GM21390 (cell line): ENCODE measurements around the gene SLC6A1.
"Not testable (repeated sequence)": the region's sequence is repeated elsewhere in the genome, so short reads cannot be mapped to it uniquely, and the experiment has no call there.

ENCODE experiments used
- ATAC-seq: cut with Tn5 transposase; IDR thresholded peaks from one replicate; pipeline ENCODE4 v1.9.1; 2021; ENCODE audit not compliant: unreplicated experiment

Gene SLC6A1

DNA sequence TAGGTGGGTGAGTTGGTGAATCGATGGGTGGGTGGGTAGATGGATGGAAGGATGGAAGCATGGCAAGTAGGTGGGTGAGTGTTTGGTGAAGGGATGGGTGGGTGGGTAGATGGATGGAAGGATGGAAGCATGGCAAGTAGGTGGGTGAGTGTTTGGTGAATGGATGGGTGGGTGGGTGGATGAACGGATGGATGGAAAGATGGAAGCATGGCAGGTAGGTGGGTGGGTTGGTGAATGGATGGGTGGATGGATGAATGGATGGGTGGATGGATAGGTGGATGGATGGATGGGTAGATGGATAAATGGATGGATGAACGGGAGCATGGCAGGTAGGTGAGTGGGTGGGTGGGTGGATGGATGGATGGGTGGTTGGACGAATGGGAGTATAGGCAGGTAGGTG, 65.1 kb downstream of the SLC6A1 start:
- ATAC-seq: no peak

DNA sequence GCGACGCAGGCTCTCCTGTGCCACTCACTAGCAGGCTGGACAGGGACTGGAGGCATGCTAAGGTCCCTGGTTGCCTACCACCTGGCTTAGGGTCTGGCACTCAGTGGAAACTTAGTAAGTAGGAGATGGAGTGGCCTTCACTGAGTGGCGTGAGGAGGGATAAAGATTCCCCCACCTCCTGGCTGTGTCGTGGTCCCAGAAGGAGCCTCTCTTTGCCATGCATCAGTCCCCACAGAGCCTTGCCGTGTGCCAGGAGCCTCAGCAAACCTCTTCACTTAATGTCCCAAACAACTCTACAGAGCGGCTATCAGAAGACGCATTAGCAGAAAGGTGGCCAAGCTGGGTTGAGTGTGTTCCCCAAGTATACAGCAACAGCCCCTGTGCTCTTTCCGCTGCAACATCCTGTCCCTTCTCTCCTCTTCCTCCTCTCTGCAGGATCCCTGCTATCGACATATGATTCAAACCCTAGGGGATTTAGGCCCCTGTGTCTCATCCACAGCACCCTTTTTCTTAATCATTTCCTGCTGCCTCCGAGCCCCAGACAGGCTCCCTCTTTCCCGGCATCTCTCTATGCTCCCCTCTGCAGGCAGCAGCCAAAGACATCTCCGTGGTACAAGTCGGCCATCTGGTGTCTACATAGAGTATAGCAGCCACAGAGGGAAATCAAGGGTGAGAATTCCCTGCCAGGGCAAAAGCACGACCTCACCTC, 66.7 kb downstream of the SLC6A1 start:
- ATAC-seq: no peak

DNA sequence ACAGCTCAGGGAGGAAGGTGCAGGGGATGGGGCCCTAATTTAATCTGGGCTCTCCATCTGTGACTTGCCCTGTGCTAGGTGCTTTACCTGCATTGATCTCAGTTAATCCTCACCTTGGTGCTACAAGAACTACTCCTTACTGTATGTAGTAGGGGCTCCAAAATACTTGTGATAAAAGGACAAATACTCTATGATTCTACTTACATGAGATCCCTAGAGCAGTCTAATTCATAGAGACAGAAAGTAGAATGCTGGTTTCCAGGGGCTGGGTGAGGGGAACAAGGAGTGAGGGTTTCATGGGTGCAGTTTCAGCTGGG, 67.2 kb downstream of the SLC6A1 start:
- ATAC-seq: no peak

DNA sequence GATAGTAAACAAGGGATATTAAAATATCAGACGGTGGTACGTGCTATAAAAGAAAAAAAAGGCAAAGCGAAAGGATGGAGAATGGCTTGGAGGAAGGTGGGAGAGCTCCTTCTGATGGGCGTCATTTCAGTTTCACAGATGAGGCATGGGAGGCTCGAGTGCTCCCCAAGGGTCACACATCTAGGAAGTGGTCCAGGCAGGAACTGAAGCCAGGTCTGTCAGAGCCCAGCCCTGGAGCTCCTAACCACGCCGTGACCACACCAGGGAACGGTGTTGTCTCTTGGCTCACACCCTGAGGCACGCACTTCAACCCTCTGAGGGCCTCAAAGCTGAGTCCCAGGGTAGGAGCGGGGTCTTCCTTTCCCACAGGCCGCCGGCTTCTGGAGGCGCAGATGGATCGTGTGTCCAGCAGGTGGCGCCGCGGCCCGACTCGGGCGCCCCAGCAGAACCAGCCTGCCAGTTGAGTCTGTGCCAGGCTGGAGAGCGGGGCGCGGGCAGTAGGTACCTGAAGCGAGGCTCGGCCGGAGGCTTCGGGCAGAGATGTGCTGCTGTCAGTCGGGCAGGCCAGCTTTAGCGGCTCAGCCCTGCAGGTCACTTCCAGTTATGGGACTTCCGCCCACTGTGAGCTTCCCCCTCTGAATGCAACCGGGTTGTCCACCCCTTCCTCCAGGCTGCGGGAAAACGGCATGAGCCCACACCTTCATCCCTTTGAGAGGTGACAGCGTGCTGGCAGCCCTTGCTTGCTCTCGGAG, 68.1 kb downstream of the SLC6A1 start:
- no peak for ATAC-seq

DNA sequence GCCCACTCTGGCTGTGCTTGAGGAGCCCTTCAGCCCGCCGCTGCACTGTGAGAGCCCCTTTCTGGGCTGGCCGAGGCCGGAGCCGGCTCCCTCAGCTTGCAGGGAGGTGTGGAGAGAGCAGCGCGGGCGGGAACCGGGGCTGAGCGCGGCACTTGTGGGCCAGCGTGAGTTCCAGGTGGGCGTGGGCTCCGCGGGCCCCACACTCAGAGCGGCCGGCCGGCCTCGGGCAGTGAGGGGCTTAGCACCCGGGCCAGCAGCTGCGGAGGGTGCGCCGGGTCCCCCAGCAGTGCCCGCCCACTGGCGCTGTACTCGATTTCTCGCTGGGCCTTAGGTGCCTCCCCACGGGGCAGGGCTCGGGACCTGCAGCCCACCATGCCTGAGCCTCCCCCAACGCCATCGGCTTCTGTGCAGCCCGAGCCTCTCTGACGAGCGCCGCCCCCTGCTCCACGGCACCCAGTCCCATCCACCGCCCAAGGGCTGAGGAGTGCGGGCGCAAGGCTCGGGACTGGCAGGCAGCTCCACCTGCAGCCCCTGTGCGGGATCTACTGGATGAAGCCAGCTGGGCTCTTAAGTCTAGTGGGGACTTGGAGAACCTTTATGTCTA, 68.8 kb downstream of the SLC6A1 start:
- not testable (repeated sequence) for ATAC-seq

DNA sequence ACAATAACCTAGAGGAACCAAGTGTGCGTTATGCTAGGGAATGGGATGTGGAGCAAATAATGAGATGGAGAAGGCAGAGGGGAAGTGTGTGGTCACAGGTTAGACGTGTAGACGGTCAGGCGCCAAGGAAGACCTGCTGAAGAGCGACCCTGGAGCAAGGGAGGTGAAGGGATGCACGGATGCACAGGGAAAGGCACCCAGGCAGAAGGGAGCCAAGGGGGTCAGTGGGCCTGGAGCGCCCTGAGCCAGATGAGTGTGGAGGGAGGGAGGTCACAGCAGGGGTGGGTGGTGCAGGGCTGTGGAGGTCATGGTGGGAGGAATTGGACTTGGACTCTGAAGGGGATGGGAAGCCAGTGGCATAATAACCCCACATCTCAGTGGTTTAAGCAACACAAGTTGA, 70.2 kb downstream of the SLC6A1 start:
- no peak for ATAC-seq

DNA sequence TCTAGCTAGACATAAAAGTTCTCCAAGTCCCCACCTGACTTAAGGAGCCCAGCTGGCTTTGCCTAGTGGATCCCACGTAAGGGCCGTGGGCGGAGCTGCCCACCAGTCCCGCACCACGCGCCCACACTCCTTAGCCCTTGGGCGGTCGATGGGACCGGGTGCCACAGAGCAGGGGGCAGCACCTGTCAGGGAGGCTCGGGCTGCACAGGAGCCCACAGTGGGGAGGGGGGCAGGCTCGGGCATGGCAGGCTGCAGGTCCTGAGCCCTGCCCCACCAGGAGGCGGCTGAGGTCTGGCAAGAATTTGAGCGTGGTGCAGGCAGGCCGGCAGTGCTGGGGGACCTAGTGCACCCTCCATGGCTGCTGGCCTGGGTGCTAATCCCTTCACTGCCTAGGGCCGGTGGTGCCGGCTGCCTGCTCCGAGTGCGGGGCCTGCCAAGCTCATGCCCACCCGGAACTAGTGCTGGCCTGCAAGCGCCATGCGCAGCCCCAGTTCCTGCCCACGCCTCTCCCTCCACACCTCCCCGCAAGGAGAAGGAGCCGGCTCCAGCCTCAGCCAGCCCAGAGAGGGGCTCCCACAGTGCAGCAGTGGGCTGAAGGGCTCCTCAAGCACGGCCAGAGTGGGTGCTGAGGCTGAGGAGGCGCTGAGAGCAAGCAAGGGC, 78.7 kb downstream of the SLC6A1 start:
- ATAC-seq: no peak

DNA sequence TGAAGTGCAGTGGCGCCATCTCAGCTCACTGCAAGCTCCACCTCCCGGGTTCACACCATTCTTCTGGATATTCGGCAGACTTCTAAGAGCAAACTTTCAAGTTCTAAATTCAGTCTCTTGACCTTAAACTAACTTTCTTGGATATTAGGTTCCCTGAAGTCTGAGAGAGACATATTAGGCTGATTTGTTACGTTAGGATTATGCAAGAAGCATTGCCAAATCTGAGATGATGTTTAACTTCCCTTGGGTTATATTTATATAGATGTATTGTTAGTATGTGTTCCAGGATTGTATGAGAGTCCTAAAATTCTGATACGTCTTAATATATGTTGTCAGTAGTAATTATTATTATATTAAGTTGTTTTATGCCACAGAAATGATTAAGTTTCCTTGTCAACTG, 80.1 kb downstream of the SLC6A1 start:
- ATAC-seq: no peak

DNA sequence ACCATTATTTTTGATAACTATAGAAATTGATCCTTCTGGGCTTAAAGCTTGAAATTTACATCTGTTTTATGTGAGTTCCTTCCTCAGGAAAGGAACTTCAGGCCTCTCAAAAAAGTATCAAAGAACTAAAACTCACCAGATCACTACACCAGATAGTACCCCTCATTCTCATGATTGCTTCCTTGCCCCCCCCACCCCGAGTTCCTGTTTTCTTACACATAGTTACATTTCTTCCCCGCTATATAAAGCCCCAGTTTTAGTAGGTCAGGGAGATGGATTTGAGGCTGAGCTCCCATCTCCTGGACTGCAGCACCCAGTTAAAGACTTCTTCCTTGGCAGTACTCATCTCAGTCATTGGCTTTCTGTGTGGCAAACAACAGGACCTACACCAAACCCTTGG, 81.5 kb downstream of the SLC6A1 start:
- ATAC-seq: no peak

DNA sequence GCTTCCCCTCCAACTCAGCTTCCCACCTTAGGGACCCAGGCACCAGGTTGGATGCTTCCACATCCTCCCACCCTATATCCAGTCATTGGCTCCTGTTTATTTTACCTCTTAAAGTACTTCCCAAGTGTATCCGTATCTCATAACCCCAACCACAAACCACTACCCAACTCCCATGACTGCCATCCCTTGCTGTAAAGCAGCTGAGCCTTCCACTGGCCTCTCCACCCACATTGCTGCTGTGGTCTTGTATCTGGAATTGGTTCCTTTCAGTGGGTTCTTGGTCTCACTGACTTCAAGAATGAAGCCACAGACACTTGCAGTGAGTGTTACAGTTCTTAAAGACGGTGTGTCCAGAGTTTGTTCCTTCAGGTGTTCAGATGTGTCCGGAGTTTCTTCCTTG, 81.9 kb downstream of the SLC6A1 start:
- ATAC-seq: no peak

DNA sequence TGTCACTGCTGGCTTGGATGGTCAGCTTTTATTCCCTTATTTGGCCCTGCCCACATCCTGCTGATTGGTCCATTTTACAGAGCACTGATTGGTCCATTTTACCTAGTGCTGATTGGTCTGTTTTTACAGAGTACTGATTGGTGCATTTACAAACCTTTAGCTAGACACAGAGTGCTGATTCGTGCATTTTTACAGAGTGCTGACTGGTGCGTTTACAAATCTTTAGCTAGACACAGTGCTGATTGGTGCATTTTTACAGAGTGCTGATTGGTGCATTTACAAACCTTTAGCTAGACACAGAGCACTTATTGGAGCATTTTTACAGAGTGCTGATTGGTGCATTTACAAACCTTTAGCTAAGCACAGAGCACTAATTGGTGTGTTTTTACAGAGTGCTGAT, 82.6 kb downstream of the SLC6A1 start:
- ATAC-seq: not testable (repeated sequence)

DNA sequence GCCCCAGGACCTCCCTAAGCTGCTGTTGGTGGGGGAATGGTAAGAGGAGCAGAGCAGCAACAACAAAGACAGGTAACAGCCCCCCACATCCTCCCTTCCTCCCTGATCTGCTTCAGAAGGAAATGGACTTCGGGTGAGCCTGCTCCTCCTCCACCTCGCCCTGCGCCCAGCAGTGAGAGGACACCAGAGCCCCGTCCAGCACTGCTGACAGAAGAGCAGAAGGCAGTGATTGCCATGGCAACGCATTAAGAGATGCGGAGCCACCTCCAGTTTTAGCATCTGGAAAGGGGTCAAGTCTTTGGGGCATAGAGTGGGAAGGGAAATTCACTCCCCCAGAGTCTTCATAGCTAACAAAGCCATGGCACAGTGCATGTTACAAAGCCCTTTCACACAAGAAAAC, 84.2 kb downstream of the SLC6A1 start:
- ATAC-seq: no peak

DNA sequence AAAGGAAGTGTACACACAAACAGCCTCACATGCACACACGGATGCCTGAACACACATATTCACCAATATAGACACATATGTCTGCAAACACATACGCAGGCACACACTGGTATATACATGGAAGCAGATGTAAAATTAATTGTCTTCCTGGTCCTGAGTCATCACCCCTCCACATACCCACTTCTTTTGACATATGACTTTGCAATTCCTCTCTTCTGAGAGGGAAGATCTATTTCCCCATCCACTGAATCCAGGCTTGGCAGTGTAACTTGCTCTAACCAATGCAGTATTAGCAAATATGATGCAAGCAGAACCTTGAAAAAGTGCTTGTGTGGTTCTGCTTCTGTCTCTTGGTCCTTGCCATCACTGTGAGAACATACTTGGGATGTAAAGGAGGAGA, 84.9 kb downstream of the SLC6A1 start:
- ATAC-seq: no peak

DNA sequence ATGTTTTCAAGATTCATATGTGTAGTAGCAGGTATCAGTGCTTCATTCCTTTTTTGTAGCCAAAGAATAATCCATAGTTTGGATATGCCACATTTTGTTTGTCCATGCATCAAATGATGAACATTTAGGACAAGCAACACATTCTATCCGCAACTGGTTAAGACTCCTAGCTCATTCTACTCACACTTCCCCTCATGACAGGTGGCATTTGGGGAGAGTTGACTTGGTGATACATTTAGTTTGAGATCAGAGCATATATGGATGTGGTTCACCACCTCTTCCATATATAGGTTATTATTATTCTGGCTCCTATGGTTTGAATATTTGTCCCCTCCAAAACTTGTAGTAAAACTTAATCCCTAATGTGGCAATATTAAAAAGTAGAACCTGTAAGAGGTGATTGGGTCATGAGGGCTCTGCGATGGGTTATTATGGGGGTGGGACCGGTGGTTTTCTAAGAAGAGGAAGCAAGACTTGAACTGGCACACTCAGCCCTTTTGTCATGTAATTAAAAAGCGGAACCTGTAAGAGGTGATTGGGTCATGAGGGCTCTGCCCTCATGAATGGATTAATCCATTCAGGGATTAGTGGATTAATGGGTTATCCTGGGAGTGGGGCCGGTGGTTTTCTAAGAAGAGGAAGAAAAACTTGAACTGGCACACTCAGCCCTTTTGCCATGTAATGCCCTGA, 86.4 kb downstream of the SLC6A1 start:
- no peak for ATAC-seq

DNA sequence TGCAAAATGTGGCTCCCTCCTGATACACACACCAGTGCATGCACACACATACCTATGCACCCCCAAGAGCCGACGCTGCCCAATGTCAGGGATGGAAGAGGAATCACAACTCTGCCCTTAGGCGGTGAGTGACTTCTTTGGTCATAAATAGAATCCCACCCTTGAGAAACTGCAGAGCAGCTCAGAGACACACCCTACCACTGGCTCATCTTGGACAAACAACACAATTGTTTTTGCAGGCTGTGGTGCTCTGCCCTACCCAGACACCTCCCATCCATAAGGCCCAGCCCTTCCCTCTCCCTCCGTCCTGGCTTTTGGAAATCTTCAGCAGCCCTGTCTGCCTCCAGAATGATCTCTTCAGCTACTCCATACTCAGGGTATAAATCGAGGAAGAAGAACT, 87.9 kb downstream of the SLC6A1 start:
- no peak for ATAC-seq

DNA sequence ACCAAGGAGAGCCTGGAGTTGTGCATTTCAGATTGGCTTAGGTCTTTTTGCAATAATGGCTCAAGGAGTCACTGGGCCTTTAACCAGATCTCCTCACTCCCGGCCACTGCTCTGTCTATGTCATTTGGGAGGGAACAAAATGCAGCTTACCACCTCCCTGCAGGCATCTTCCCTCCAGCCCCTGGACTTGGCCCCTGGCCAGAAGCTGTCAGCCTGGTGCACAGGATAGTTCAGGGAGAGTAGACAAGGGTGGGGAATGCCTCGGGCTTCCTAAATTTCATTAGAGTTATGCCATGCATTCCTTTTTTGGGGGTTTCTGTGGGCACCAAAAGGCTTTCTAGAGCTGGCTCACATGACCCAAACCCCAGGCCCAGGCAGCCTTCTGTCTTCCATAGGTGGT, 91.5 kb downstream of the SLC6A1 start:
- no peak for ATAC-seq

DNA sequence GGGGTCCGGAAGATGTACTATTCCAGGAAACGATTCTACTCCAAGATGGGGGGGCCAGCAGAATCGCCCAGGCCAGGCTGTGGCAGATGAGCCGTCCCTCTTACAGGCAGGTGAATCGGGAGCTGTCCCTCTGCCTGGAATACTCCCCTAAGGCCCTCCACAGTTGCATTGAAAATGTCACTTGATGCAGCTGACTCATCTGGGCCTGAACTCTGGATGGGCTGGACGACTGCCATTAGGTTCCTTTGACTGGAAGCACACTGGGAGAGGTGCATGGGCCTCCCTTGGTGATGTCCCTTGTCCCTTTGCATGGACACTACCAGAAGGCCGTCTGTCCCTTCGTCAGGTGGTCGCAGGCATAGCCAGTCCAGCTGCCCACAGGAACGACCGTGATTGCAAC, 92.1 kb downstream of the SLC6A1 start:
- ATAC-seq: no peak

DNA sequence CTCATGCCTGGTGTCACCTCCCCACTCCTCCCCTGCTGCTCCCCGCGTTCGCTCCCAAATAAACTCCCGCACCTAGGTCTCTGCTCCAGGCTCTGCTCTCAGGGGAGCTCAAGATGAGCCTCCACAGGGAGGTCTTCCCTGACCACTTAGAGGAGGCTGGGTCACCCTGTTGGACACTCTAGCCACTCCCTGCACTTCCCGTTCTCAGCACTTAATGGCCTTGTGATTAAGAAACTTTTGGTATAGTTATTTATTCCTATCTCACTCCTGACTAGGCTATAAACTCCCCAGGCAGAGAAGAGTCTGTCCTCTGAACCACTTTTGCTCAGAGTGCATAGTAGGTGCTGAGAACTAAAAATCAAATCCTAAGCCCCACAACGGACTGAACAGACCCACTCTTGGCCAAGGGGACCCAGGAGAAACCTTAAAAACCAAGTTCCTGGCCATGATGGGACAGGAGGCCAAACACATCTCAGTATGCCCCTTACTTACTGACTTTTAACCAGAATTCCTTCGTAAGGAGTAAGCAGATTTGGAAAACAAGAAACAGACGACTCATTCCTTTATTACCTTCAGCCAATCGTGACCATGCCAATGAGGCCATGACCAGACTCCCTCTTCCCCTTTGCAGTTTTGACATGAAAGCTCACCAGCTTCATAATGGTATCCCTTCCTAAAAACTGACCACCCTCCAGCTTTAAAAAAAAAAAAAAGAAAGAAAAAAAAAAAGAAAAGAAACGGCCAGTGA, 92.7 kb downstream of the SLC6A1 start:
- ATAC-seq: no peak

DNA sequence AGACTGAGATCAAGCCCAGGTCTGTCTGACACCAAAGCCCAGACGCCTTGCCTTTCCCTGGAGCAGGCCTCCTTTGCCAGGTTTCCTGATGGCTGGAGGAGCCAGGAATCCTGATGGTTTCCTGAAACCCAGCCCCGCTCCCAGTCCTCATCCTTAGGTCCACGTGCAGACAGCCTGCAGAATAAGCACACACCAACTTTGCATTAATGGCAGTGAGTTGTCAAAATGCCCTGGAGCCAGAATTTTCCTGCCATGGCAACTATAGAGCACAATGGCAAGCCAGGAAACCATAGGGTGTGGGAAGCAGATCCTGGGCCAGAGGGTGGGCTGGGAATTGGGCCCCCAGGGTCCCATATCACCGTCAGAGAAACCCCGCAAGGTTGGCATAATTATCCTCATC, 94.3 kb downstream of the SLC6A1 start:
- ATAC-seq: no peak

DNA sequence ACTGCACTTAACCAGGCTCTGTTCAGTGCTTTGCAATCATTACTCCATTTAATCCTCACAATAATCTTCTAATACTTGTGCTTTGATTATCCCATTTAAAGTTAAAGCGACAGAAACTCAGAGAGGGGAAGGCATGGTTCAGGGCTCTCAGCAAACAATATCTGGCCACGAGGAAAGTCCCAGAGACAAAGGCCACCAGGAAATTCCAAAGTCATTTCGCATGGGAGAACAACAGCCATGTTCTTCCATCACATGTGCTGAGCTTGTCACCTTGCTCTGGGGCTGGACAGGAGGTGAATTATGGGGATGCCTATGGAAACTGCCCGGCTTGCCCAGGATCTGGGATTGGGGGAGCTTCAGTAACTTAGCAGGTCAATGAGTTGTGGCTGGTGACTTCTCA, 95.5 kb downstream of the SLC6A1 start:
- no peak for ATAC-seq

DNA sequence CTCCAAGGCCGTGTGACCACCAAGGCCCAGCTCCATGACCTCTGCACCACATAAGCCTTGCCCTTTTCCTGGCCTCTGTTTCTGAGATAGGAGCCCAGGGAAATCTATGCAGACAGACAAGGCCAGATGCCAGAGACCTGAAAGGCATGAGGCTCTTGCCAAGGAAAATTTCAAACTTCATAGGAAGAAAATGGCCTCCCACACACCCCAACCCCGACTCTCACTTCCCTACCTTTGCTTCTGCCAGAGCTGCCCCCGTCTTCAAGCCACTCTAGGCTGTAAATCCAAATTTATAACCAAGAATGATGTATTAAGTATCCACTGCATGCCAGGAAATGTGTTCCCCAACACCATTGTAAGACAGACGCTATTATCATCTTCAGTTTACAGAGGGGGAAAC, 96.3 kb downstream of the SLC6A1 start:
- no peak for ATAC-seq
